Left hindlimb (tissue), 1 donor: ENCODE data around the gene LRRC66.
A peak's percentile ranks its signal among the peaks of the same experiment; 100 is the strongest.

Experiments
- DNase-seq: peaks from one replicate; pipeline ENCODE4 v3.0.0-alpha.2; 2018

The LRRC66 gene

GRCh38 chr4:52019936-52020657 lies at the start of gene LRRC66:
LRRC66 (minus strand) TSS chr4:52020363; CDS start chr4:52017613, 2,750 bp downstream.
- no peak for DNase-seq

GRCh38 chr4:52069571-52069970 lies 49.4 kb upstream of the LRRC66 start:
- no peak for DNase-seq

- DNase-seq: no peak
Measured at GRCh38 chr4:52059372-52059771, 39.2 kb upstream of the LRRC66 start.

- DNase-seq: no peak
Measured at GRCh38 chr4:52058275-52058674, 38.1 kb upstream of the LRRC66 start.

- DNase-seq: no peak
Measured at GRCh38 chr4:52057196-52057595, 37.0 kb upstream of the LRRC66 start.

GRCh38 chr4:52054254-52054653 lies 34.1 kb upstream of the LRRC66 start:
- no peak for DNase-seq

GRCh38 chr4:52052475-52052780 lies 32.3 kb upstream of the LRRC66 start:
- no peak for DNase-seq

GRCh38 chr4:52051615-52052474 lies 31.7 kb upstream of the LRRC66 start:
- DNase-seq: peak; percentile 85

- peak; percentile 39 for DNase-seq
Measured at GRCh38 chr4:52051213-52051614, 31.1 kb upstream of the LRRC66 start, which contains the start of gene SPATA18. SPATA18 (plus strand) TSS chr4:52051304; CDS start chr4:52051705, 401 bp downstream.

- DNase-seq: no peak
Measured at GRCh38 chr4:52049266-52049665, 29.1 kb upstream of the LRRC66 start.

GRCh38 chr4:52045028-52045427 lies 24.9 kb upstream of the LRRC66 start:
- DNase-seq: no peak

- DNase-seq: peak; percentile 84
Measured at GRCh38 chr4:52038103-52038912, 18.1 kb upstream of the LRRC66 start, which contains the start of gene SGCB. SGCB (minus strand) TSS chr4:52038299; CDS start chr4:52038259, 40 bp downstream.

GRCh38 chr4:52037689-52038102 lies 17.5 kb upstream of the LRRC66 start:
- peak; percentile 77 for DNase-seq

- no peak for DNase-seq
Measured at GRCh38 chr4:52036886-52037530, 16.8 kb upstream of the LRRC66 start.

- DNase-seq: no peak
Measured at GRCh38 chr4:52035190-52035589, 15.0 kb upstream of the LRRC66 start.

- DNase-seq: no peak
Measured at GRCh38 chr4:52032005-52032404, 11.8 kb upstream of the LRRC66 start.

GRCh38 chr4:52028970-52029369 lies 8.8 kb upstream of the LRRC66 start:
- no peak for DNase-seq

GRCh38 chr4:52017814-52018213 lies 2.3 kb downstream of the LRRC66 start:
- DNase-seq: no peak

- DNase-seq: no peak
Measured at GRCh38 chr4:52016981-52017380, 3.2 kb downstream of the LRRC66 start.

GRCh38 chr4:52015366-52015765 lies 4.8 kb downstream of the LRRC66 start:
- no peak for DNase-seq

- DNase-seq: no peak
Measured at GRCh38 chr4:52014903-52015302, 5.3 kb downstream of the LRRC66 start.

- DNase-seq: no peak
Measured at GRCh38 chr4:52012651-52013050, 7.5 kb downstream of the LRRC66 start.

GRCh38 chr4:52010986-52011385 lies 9.2 kb downstream of the LRRC66 start:
- no peak for DNase-seq
